HFFc6 (cell line): ENCODE results near the gene FOXK2. TPM values are rescaled to one million over a fixed set of nuclear protein-coding genes. Genes with fewer than 3 reads are reported as not detected.

Experiments
- DNase-seq: peaks from one replicate; pipeline ENCODE4 v3.0.0-alpha.2; 2018
- H3K27ac Mint-ChIP-seq: 2 replicates; pipeline ENCODE4 v1.8.0; 2020; ENCODE audit warnings: mild to moderate bottlenecking, mixed read lengths
- H3K27me3 Mint-ChIP-seq: 2 replicates; pipeline ENCODE4 v1.8.0; 2021; ENCODE audit warnings: mild to moderate bottlenecking, moderate library complexity, mixed read lengths; ENCODE audit not compliant: insufficient read depth
- H3K36me3 Mint-ChIP-seq: 2 replicates; pipeline ENCODE4 v1.8.0; 2021; ENCODE audit warnings: low read depth, mixed read lengths
- H3K4me1 Mint-ChIP-seq: 2 replicates; pipeline ENCODE4 v1.8.0; 2020; ENCODE audit warnings: low read depth, mixed read lengths
- H3K4me3 Mint-ChIP-seq: 2 replicates; pipeline ENCODE4 v1.8.0; 2020; ENCODE audit warnings: mild to moderate bottlenecking, moderate library complexity, mixed read lengths
- H3K9me3 Mint-ChIP-seq: 2 replicates; pipeline ENCODE4 v1.8.0; 2020; ENCODE audit warnings: mild to moderate bottlenecking, mixed read lengths
- CTCF ChIP-seq: fragments of 200-600 bp; sonication (generic); IDR thresholded peaks from 2 replicates; pipeline ENCODE4 v1.5.0; 2021; ENCODE audit warnings: antibody characterized with exemption, mild to moderate bottlenecking
- total RNA-seq, 6 experiments: library from RNA; stranded (reverse); fragmentation: NEBNext Ultra II Directional; extraction: Animal tissue kit (Norgen Biotek cat#: 25700); gene quantifications; 2 replicates in 1 of 6; 3 replicates in 5 of 6; pipeline ENCODE4 v1.2.3, GENCODE V29; 2021

The FOXK2 gene
- total RNA-seq, 6 experiments from 2014 or later, result 38.6 to 46.3 (median 41.1) TPM

GRCh38 chr17:82542439-82542838 lies 22.9 kb downstream of the FOXK2 start:
- Mint-ChIP-seq H3K27me3 (no peaks in the 10 kb centered on the region; the same call in 1 of the 2 replicates), H3K4me3 (no peak overlapping the region), H3K27ac (no peak overlapping the region), H3K9me3 (no peaks in the 10 kb centered on the region), H3K36me3 (no peaks in the 10 kb centered on the region; the same call in 1 of the 2 replicates), H3K4me1 (peaks cover 27% of the 10 kb centered on the region)
- DNase-seq, result no peak
- no peak for TF ChIP-seq CTCF

- Mint-ChIP-seq H3K27me3 (no peaks in the 10 kb centered on the region; the same call in 1 of the 2 replicates), H3K9me3 (no peaks in the 10 kb centered on the region), H3K4me1 (peaks cover 17% of the 10 kb centered on the region), H3K27ac (no peak overlapping the region), H3K4me3 (no peak overlapping the region), H3K36me3 (no peaks in the 10 kb centered on the region; the same call in 1 of the 2 replicates)
- TF ChIP-seq CTCF, result no peak
- no peak for DNase-seq
Measured at GRCh38 chr17:82544431-82545070, 25.0 kb downstream of the FOXK2 start.

GRCh38 chr17:82545071-82545462 lies 25.5 kb downstream of the FOXK2 start:
- Mint-ChIP-seq H3K36me3 (no peaks in the 10 kb centered on the region; the same call in 1 of the 2 replicates), H3K27me3 (no peaks in the 10 kb centered on the region; the same call in 1 of the 2 replicates), H3K9me3 (no peaks in the 10 kb centered on the region), H3K4me3 (no peak overlapping the region), H3K27ac (no peak overlapping the region), H3K4me1 (peaks cover 17% of the 10 kb centered on the region)
- no peak for DNase-seq
- no peak for TF ChIP-seq CTCF

GRCh38 chr17:82547981-82548380 lies 28.4 kb downstream of the FOXK2 start:
- DNase-seq, result no peak
- TF ChIP-seq CTCF, result no peak
- Mint-ChIP-seq H3K4me1 (peaks cover 29% of the 10 kb centered on the region), H3K36me3 (no peaks in the 10 kb centered on the region; the same call in 1 of the 2 replicates), H3K27me3 (no peaks in the 10 kb centered on the region), H3K4me3 (no peak overlapping the region), H3K27ac (no peak overlapping the region), H3K9me3 (no peaks in the 10 kb centered on the region)

- Mint-ChIP-seq H3K27me3 (no peaks in the 10 kb centered on the region), H3K27ac (no peak overlapping the region)
Measured at GRCh38 chr17:82548681-82549303, 29.3 kb downstream of the FOXK2 start.

More at GRCh38 chr17:82548681-82549303, 29.3 kb downstream of the FOXK2 start:
- Mint-ChIP-seq H3K4me3 (no peak overlapping the region), H3K36me3 (no peaks in the 10 kb centered on the region), H3K9me3 (no peaks in the 10 kb centered on the region), H3K4me1 (peaks cover 25% of the 10 kb centered on the region)
- no peak for TF ChIP-seq CTCF
- no peak for DNase-seq
